LNCaP clone FGC (cell line): Measurements from ENCODE around the gene MIOX.

Experiments used
- DNase-seq: peaks from one replicate; pipeline ENCODE4 v3.0.0-alpha.2; 2011; ENCODE audit warnings: low read depth
- H3K4me3 ChIP-seq: 2 replicates; pipeline ENCODE4 v1.5.1; 2011; ENCODE audit warnings: mild to moderate bottlenecking, low read depth, low read length, control low read depth
- TF ChIP-seq, protein P1 (sequence below): IDR thresholded peaks from 2 replicates; pipeline ENCODE4 v1.5.1; 2012; ENCODE audit warnings: mild to moderate bottlenecking; ENCODE audit not compliant: control insufficient read depth, insufficient read depth; ENCODE audit errors: extremely low read depth

MIOX gene

DNA sequence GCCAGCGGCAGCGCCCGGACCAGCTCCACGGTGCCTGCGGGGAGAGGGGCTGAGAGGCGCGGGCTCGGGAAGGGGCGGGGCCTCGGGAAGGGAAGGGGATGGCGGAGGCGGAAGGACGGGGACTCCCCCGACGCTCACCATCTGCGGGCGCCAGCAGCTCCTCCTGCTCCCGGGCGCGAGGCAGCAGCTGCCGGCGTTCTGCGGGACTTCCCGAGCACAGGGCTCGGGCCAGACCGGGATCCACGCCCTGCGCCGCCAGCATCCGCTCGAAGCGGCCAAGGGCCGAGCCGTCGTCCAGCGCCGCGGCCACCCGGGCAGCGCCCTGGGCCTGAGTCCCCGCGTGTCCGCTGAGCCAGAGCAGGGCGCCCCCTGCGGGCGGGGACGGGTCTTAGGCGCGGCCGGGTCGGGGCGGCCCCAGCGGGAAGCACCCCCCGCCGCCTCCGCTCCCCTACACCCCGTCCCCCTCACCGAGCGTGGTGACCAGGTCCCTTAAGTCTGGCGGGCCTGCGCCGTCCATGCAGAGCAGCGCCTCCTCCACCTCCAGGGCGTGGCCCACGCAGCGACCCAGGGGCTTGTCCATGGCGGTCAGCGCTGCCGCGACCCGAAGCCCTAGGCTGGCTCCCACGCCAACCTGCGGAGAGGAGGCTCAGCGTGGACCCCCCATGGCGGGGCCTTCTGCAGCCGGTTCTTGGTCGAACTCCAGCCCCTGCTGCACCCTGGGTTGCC, 39.6 kb downstream of the MIOX start:
- TF ChIP-seq, protein P1, sequence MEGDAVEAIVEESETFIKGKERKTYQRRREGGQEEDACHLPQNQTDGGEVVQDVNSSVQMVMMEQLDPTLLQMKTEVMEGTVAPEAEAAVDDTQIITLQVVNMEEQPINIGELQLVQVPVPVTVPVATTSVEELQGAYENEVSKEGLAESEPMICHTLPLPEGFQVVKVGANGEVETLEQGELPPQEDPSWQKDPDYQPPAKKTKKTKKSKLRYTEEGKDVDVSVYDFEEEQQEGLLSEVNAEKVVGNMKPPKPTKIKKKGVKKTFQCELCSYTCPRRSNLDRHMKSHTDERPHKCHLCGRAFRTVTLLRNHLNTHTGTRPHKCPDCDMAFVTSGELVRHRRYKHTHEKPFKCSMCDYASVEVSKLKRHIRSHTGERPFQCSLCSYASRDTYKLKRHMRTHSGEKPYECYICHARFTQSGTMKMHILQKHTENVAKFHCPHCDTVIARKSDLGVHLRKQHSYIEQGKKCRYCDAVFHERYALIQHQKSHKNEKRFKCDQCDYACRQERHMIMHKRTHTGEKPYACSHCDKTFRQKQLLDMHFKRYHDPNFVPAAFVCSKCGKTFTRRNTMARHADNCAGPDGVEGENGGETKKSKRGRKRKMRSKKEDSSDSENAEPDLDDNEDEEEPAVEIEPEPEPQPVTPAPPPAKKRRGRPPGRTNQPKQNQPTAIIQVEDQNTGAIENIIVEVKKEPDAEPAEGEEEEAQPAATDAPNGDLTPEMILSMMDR = peak; percentile 70
- no peak for DNase-seq
- H3K4me3 ChIP-seq = peak overlapping the region; percentile 82

DNA sequence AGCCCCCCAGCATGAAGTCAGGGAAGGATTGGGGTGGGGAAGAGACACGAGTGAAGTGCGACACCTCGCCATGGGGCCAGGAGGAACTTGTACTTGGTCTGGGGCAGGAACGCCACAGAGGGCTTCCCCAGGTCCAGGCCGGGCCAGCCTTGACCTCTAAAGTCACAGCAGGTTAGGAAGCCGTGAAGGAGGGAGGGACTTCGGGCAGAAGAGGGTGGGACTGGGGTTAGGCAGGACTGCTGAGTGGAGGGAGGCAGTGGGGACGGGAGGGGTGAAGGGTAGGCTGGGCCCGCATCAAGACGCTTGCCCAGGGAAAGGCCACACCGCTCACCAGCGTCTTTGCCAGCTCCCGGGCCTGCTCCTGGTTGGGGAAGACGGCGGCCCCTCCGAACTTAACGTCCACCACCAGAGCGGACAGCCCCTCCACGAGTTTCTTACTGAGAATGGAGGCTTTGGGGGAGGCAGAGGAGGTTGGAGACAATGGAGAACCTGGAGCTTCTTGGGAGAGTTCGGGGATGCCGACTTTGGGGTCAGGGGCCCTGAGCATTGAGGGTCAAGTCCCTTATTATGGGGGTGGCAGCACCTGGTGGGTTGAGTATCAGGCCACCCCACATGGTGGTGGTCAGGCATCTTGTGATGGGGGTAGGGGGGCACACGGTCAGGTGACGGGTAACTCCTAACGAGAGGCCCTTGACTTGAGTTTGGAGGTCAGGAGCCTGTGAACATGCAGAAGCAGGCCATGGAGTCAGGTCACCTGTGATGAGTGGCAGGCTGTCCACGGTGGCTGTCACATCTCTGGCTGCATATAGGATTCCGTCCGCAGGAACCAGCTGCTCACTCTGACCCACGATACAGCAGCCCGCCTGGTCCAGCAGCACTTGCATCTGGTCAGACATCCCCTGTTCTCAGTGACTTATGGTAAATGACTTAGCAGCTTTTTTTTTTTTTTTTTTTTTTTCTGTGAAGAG, 40.5 kb downstream of the MIOX start:
- H3K4me3 ChIP-seq = peak overlapping the region; percentile 82
- TF ChIP-seq, protein P1 = no peak
- DNase-seq = peak; percentile 76

DNA sequence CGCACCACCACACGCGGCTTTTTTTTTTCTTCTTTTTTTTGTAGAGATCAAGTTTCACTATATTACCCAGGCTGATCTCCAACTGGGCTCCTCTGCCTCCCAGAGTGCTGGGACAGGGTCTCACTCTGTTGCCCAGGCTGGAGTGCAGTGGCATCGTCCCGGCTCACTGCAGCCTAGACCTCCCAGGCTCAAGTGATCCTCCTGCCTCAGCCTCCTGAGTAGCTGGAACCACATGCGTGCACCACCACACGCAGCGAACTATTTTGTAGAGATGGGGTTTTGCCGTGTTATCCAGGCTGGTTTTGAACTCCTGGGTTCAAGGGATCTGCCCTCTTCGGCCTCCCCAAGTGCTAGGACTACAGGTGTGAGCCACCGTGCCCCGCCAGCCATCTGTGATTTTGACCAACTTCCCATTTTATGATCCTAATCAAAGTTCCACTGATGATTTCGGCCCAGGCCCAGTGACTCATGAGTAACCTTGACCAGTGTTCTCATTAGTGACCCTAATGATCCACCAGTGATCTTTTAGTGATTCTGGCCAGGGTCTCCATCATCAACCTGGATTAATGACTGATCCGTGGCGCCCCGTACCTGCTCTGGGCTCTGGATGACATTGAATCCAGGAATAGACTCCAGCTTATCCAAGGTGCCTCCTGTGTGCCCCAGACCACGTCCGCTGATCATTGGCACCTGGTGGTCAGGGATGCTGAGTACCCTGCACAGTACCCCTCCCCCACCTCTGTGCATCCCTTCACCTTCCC, 41.4 kb downstream of the MIOX start:
- H3K4me3 ChIP-seq = no peak overlapping the region
- no peak for DNase-seq
- TF ChIP-seq, protein P1 = no peak

DNA sequence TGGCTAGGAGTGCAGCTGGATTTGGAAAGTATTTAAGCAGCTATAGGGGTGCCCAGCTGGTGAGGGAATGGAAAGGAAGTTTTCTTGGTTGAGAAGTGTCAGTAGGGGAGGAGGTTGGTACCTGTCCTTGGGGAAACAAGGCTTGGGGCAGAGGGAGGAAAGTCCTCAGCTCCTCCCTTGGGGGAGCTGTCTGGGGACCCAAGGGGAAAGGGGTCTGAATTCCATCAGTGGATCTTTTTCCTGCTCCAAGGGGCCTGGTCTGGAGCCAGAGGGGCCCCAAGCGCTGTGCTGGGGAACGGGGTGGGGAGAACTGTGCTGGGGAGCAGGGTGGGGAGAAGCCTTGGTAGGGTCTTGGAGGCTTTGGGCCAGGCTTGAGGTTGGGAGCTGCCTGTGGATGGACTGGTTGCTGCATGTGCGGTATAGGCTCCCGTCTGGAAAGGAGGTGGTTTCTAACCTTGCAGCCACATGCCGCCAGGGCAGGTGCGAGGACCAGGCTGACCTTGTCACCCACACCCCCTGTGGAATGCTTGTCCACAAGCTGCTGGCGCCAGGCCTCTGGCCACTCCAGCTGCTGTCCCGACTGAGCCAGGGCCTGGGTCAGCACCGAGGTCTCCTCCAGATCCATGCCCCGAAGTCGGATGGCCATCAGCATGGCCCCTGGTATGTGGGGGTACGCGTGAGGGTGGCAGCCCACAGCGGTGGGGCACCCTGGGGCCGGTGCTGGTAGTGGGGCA, 42.2 kb downstream of the MIOX start:
- TF ChIP-seq, protein P1 = no peak
- peak overlapping the region; percentile 78 for H3K4me3 ChIP-seq
- DNase-seq = no peak

DNA sequence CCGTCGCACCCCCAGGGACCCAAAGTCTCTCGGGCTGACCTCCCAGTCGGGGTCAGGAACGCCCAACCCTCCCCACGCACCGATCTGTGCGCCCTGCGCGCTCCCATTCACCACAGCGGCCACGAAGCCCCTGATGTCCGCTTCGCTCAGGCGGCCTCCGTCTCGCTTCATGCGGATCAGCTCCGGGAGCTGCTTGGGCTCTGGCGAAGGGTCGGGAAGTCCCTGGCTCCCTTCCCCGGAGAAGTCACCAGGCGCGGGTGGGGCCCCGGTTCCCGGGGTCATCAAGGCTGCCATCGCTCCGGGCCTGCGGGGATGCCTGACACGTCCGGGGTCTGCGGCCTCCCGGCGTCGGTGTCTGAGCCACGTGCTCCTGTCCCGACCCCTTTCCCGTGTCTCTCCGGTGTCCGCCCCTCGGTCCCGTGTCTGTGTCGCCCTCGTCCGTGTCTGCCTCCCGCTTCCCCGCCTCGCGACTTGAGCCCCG, 42.8 kb downstream of the MIOX start:
- TF ChIP-seq, protein P1 = no peak
- H3K4me3 ChIP-seq = peak overlapping the region; percentile 78
- DNase-seq = no peak
